Ovary (tissue), 9 donors: Measurements from ENCODE around the gene SAP30BP. TPM values are rescaled to one million over a fixed set of nuclear protein-coding genes. Genes with fewer than 3 reads are reported as not detected.

Experiments
- DNase-seq, 5 donors: peaks; one replicate each; pipeline ENCODE4 v3.0.0-alpha.2; 2019 to 2020
- H3K27ac ChIP-seq, 2 donors: fragments of 200-600 bp; one replicate each; pipeline versions ENCODE4 v1.5.1 to v1.8.0; 2019 to 2022
- H3K27me3 ChIP-seq: fragments of 200-600 bp; one replicate; pipeline ENCODE4 v1.8.0; 2022
- H3K36me3 ChIP-seq: fragments of 200-600 bp; sonication (generic); one replicate; pipeline ENCODE4 v1.5.1; 2019
- H3K4me1 ChIP-seq: one replicate; pipeline ENCODE4 v1.8.1; 2013; ENCODE audit warnings: mild to moderate bottlenecking, moderate library complexity; ENCODE audit not compliant: insufficient read depth
- H3K4me3 ChIP-seq: fragments of 200-600 bp; sonication (generic); one replicate; pipeline ENCODE4 v1.5.1; 2017
- H3K9me3 ChIP-seq, 2 donors: fragments of 200-600 bp in 1 of 2; sonication (generic) in 1 of 2; one replicate each; pipeline versions ENCODE4 v1.5.1 to v1.8.1; 2013 to 2019; ENCODE audit warnings: mild to moderate bottlenecking in 1 of 2, moderate library complexity in 1 of 2
- CTCF ChIP-seq, 3 donors: fragments of 450-650 bp in 2 of 3; fragments of 200-600 bp in 1 of 3; IDR thresholded peaks; one replicate each; pipeline versions ENCODE4 v1.5.1 to v1.8.0; 2016 to 2022; ENCODE audit warnings: antibody characterized with exemption in 3 of 3, mild to moderate bottlenecking in 1 of 3
- EP300 ChIP-seq: sonication (generic); formaldehyde crosslinking; IDR thresholded peaks from one replicate; pipeline ENCODE4 v1.6.1; 2017; ENCODE audit warnings: antibody characterized with exemption
- POLR2A ChIP-seq: fragments of 450-650 bp; IDR thresholded peaks from one replicate; pipeline ENCODE4 v1.6.1; 2017; ENCODE audit warnings: antibody characterized with exemption, mild to moderate bottlenecking, moderate library complexity
- WGBS, 3 donors: extraction: QIAGEN DNeasy Blood & Tissue Kit in 1 of 3; methylation state at CpG; one replicate each; pipeline versions ENCODE4 v1.1.5 to v1.1.7; 2013 to 2017; 5-methylcytosine and 5-hydroxymethylcytosine counted together
- intact Hi-C, 4 donors: fragments of 100-400 bp; cut with DNase I; formaldehyde crosslinking; loops; one replicate each; pipeline versions ENCODE4 v1.11.0 to v1.15.1; 2022 to 2023
- polyA plus RNA-seq, 2 donors: library from polyadenylated mRNA; stranded (reverse); fragments of 200-250 nt in 1 of 2; fragments of 350-450 nt in 1 of 2; fragmentation: Illumina TruSeq in 1 of 2; extraction: RNeasy Lipid Tissue Mini Kit (QIAGEN cat#74804) in 1 of 2; gene quantifications; one replicate each; pipeline ENCODE4 v1.2.3, GENCODE V29; 2013 to 2014
- total RNA-seq, 7 donors: library from RNA; depleted of rRNA in 2 of 7; stranded (reverse); fragments of >200 nt in 2 of 7; fragmentation: NEBNext Ultra II Directional in 3 of 7; extraction: Animal tissue kit (Norgen Biotek cat#: 25700) in 3 of 7; gene quantifications; one replicate each; pipeline versions ENCODE4 v1.1.0 to v1.2.4, GENCODE V29; 2016 to 2023
- donor health status: DM: no; HTN: no; CAD: no; lungs with moderate emphysema.
- donor health status: DM: no; HTN: no; CAD: no.
- donor health status: Bipolar disorder and iron deficiency.
- donor health status: DM: yes; HTN: yes; CAD: no.
- donor health status: DM: no; HTN: no; CAD: no.
- donor health status: DM: yes; HTN: yes; CAD: no.

The SAP30BP gene
- total and polyA plus RNA-seq, 9 donors: 54.8 to 89.1 (median 81.7) TPM

GRCh38 chr17:75742337-75742736 is 75.2 kb downstream of the SAP30BP start:
- intact Hi-C loops: loop anchor here in 3 of 4 donors (5.0 to 10.0 kb wide), 2 partner anchors 50 to 318 kb away; no protein-coding TSS in a partner anchor
- WGBS, 3 donors: 72 to 85% (median 80%) methylated on average over 25 of the region's 25 CpGs

GRCh38 chr17:75743625-75744206 is 76.6 kb downstream of the SAP30BP start:
- H3K4me3 ChIP-seq: no peak overlapping the region
- H3K4me1 ChIP-seq: no peaks in the 10 kb centered on the region
- H3K27me3 ChIP-seq: no peaks in the 10 kb centered on the region
- H3K9me3 ChIP-seq: no peaks in the 10 kb centered on the region
- intact Hi-C loops: loop anchor here in 3 of 4 donors (5.0 to 10.0 kb wide), 2 partner anchors 51 to 319 kb away; no protein-coding TSS in a partner anchor
- no peak overlapping the region for H3K27ac ChIP-seq
- WGBS, 3 donors: 87 to 91% (median 87%) methylated on average over 25 of the region's 25 CpGs
- TF ChIP-seq EP300 (no peak), POLR2A (no peak), CTCF (IDR thresholded peaks at IDR 0.05) (no peak)
- no peak for DNase-seq
- no peaks in the 10 kb centered on the region for H3K36me3 ChIP-seq

More at GRCh38 chr17:75742337-75742736, 75.2 kb downstream of the SAP30BP start:
- H3K27me3 ChIP-seq: no peaks in the 10 kb centered on the region
- no peak for DNase-seq
- TF ChIP-seq POLR2A: no peak
- TF ChIP-seq EP300: no peak
- no peak overlapping the region for H3K27ac ChIP-seq
- H3K36me3 ChIP-seq: no peaks in the 10 kb centered on the region
- no peaks in the 10 kb centered on the region for H3K4me1 ChIP-seq
- no peak overlapping the region for H3K4me3 ChIP-seq
- H3K9me3 ChIP-seq: no peaks in the 10 kb centered on the region

- Histone ChIP-seq H3K9me3 (no peaks in the 10 kb centered on the region), H3K4me1 (peaks cover 1% of the 10 kb centered on the region), H3K27ac (no peak overlapping the region), H3K4me3 (no peak overlapping the region), H3K36me3 (no peaks in the 10 kb centered on the region), H3K27me3 (no peaks in the 10 kb centered on the region)
- WGBS, 3 donors: 62 to 79% (median 62%) methylated on average over 9 of the region's 9 CpGs
- intact Hi-C loops: loop anchor here (5.0 to 10.0 kb wide), 3 partner anchors 66 to 324 kb away; partner anchors contain the start of gene SMIM5 (in 2 of the 4)
- TF ChIP-seq POLR2A: no peak
- no peak for TF ChIP-seq CTCF (IDR thresholded peaks at IDR 0.05)
- TF ChIP-seq EP300: no peak
- no peak for DNase-seq
Measured at GRCh38 chr17:75748706-75749105, 81.6 kb downstream of the SAP30BP start.

- TF ChIP-seq EP300 (no peak), CTCF (IDR thresholded peaks at IDR 0.05) (peak; percentile 91 to 94 (median 92))
- Histone ChIP-seq H3K9me3 (no peaks in the 10 kb centered on the region), H3K4me3 (no peak overlapping the region), H3K4me1 (peaks cover 4% of the 10 kb centered on the region), H3K36me3 (no peaks in the 10 kb centered on the region), H3K27ac (no peak overlapping the region), H3K27me3 (no peaks in the 10 kb centered on the region)
- DNase-seq: peak; percentile 84 to 93 (median 91)
- WGBS, 3 donors: 9 to 13% (median 11%) methylated on average over 20 of the region's 20 CpGs
- intact Hi-C loops: loop anchor here (5.0 to 10.0 kb wide), 3 partner anchors 67 to 325 kb away; partner anchors contain the start of gene SMIM5 (in 2 of the 4)
Measured at GRCh38 chr17:75749545-75750389, 82.6 kb downstream of the SAP30BP start.
